Trophoblast cell (in vitro differentiated cells and primary cell): ENCODE measurements around the gene PTDSS2.
A peak's percentile ranks its signal among the peaks of the same experiment; 100 is the strongest.

Experiments
- DNase-seq, 2 donors: peaks; one replicate each; pipeline ENCODE4 v3.0.0-alpha.2; 2016
- H2AFZ ChIP-seq: 2 replicates; pipeline ENCODE4 v1.6.1; 2013; ENCODE audit warnings: low read length, moderate library complexity, mild to moderate bottlenecking; ENCODE audit not compliant: insufficient read depth, poor library complexity
- H2AK5ac ChIP-seq: 2 replicates; pipeline ENCODE4 v1.6.1; 2013; ENCODE audit warnings: mild to moderate bottlenecking, low read length
- H2BK120ac ChIP-seq: 2 replicates; pipeline ENCODE4 v1.6.1; 2013; ENCODE audit warnings: low read length, mild to moderate bottlenecking, moderate library complexity; ENCODE audit not compliant: insufficient read depth, poor library complexity
- H2BK12ac ChIP-seq: 2 replicates; pipeline ENCODE4 v1.6.1; 2013; ENCODE audit warnings: mild to moderate bottlenecking, low read length, moderate library complexity
- H2BK5ac ChIP-seq: 2 replicates; pipeline ENCODE4 v1.6.1; 2013; ENCODE audit warnings: low read length, low read depth, moderate library complexity, mild to moderate bottlenecking; ENCODE audit not compliant: poor library complexity
- H3K14ac ChIP-seq: 2 replicates; pipeline ENCODE4 v1.6.1; 2013; ENCODE audit warnings: mild to moderate bottlenecking, low read length
- H3K18ac ChIP-seq: 2 replicates; pipeline ENCODE4 v1.6.1; 2013; ENCODE audit warnings: mild to moderate bottlenecking, low read length
- H3K23ac ChIP-seq: 2 replicates; pipeline ENCODE4 v1.6.1; 2013; ENCODE audit warnings: low read length
- H3K27ac ChIP-seq: 2 replicates; pipeline ENCODE4 v1.5.1; 2013; ENCODE audit warnings: low read depth, mild to moderate bottlenecking, inconsistent platforms, low read length, moderate library complexity
- H3K27me3 ChIP-seq: 2 replicates; pipeline ENCODE4 v1.6.1; 2013; ENCODE audit warnings: inconsistent platforms, mild to moderate bottlenecking, low read length, moderate library complexity; ENCODE audit not compliant: insufficient read depth
- H3K36me3 ChIP-seq, 2 experiments: 1 replicate in 1 of 2; 2 replicates in 1 of 2; pipeline ENCODE4 v1.6.1; 2013; ENCODE audit warnings: low read length in 2 of 2, mild to moderate bottlenecking in 2 of 2, moderate library complexity in 1 of 2; ENCODE audit not compliant: insufficient read depth in 2 of 2, control insufficient read depth in 1 of 2
- H3K4ac ChIP-seq: 2 replicates; pipeline ENCODE4 v1.6.1; 2013; ENCODE audit warnings: low read depth, mild to moderate bottlenecking, low read length, moderate library complexity
- H3K4me1 ChIP-seq, 2 experiments: 1 replicate in 1 of 2; 2 replicates in 1 of 2; pipeline ENCODE4 v1.6.1; 2013; ENCODE audit warnings: low read length in 2 of 2, mild to moderate bottlenecking in 2 of 2, moderate library complexity in 1 of 2; ENCODE audit not compliant: insufficient read depth in 2 of 2, control insufficient read depth in 1 of 2
- H3K4me2 ChIP-seq: 2 replicates; pipeline ENCODE4 v1.6.1; 2013; ENCODE audit warnings: inconsistent platforms, mild to moderate bottlenecking, low read length, moderate library complexity
- H3K4me3 ChIP-seq: 2 replicates; pipeline ENCODE4 v1.5.1; 2013; ENCODE audit warnings: mild to moderate bottlenecking, low read depth, low read length, inconsistent platforms
- H3K79me1 ChIP-seq: one replicate; pipeline ENCODE4 v1.6.1; 2013; ENCODE audit warnings: low read length
- H3K79me2 ChIP-seq: 2 replicates; pipeline ENCODE4 v1.6.1; 2013; ENCODE audit warnings: low read length, mild to moderate bottlenecking; ENCODE audit not compliant: control insufficient read depth, insufficient read depth, poor library complexity
- H3K9ac ChIP-seq: 2 replicates; pipeline ENCODE4 v1.6.1; 2013; ENCODE audit warnings: mild to moderate bottlenecking, low read length
- H3K9me3 ChIP-seq: 2 replicates; pipeline ENCODE4 v1.6.1; 2013; ENCODE audit warnings: low read depth, mild to moderate bottlenecking, control low read depth, inconsistent platforms, low read length; ENCODE audit not compliant: insufficient read depth
- H4K12ac ChIP-seq: 2 replicates; pipeline ENCODE4 v1.6.1; 2013; ENCODE audit warnings: low read depth, mild to moderate bottlenecking, low read length, moderate library complexity
- H4K8ac ChIP-seq: 2 replicates; pipeline ENCODE4 v1.6.1; 2013; ENCODE audit warnings: low read depth, mild to moderate bottlenecking, low read length, moderate library complexity
- H4K91ac ChIP-seq: one replicate; pipeline ENCODE4 v1.6.1; 2013; ENCODE audit warnings: low read depth, mild to moderate bottlenecking, low read length, moderate library complexity
- WGBS: extraction: QIAGEN DNeasy Blood & Tissue Kit; methylation state at CpG from one replicate; pipeline ENCODE4 v1.1.7; 2013; ENCODE audit warnings: missing lambda C conversion rate; ENCODE audit not compliant: insufficient read length, insufficient coverage; ENCODE audit errors: extremely low coverage; 5-methylcytosine and 5-hydroxymethylcytosine counted together

PTDSS2 gene

GRCh38 chr11:441043-441417 lies 9.0 kb upstream of the PTDSS2 start:
- Histone ChIP-seq H3K79me2 (no peaks in the 10 kb centered on the region), H3K14ac (peak overlapping the region; percentile 66), H3K4me3 (no peak overlapping the region), H3K23ac (no peak overlapping the region), H2BK5ac (no peak overlapping the region), H3K36me3 (no peaks in the 10 kb centered on the region), H4K8ac (peak overlapping the region; percentile 48), H4K12ac (no peak overlapping the region), H2BK120ac (no peak overlapping the region), H3K18ac (no peak overlapping the region), H3K4ac (no peak overlapping the region), H3K27ac (no peak overlapping the region), H2BK12ac (no peak overlapping the region), H3K9ac (no peak overlapping the region), H3K27me3 (no peaks in the 10 kb centered on the region), H4K91ac (peak overlapping the region; percentile 20), H3K79me1 (peaks cover 3% of the 10 kb centered on the region), H2AK5ac (no peak overlapping the region), H3K9me3 (peaks cover 5% of the 10 kb centered on the region), H2AFZ (no peak overlapping the region), H3K4me2 (no peak overlapping the region), H3K4me1 (peaks cover 3 to 6% of the 10 kb centered on the region in 2 experiments)
- DNase-seq, result peak in 1 of 2 donors; percentile 18
- no CpG with 5 or more reads among the region's 13 CpGs for WGBS

- Histone ChIP-seq H2BK120ac (no peak within 1 kb of the TSS), H2BK5ac (no peak within 1 kb of the TSS), H2AFZ (no peak within 1 kb of the TSS), H3K14ac (peak within 1 kb of the TSS; percentile 66), H3K27me3 (no peaks in the 10 kb centered on the region), H3K4me1 (peaks cover 7 to 10% of the 10 kb centered on the region in 2 experiments), H2BK12ac (no peak within 1 kb of the TSS), H3K79me2 (no peaks in the 10 kb centered on the region), H3K4me3 (peak within 1 kb of the TSS; percentile 35), H3K4ac (no peak within 1 kb of the TSS), H3K4me2 (peak within 1 kb of the TSS; percentile 45), H3K9ac (no peak within 1 kb of the TSS), H4K8ac (peak within 1 kb of the TSS; percentile 48), H3K79me1 (peaks cover 5% of the 10 kb centered on the region), H2AK5ac (peak within 1 kb of the TSS; percentile 11), H3K18ac (peak within 1 kb of the TSS; percentile 16), H4K91ac (peak within 1 kb of the TSS; percentile 32), H3K23ac (no peak within 1 kb of the TSS), H3K36me3 (no peaks in the 10 kb centered on the region), H3K9me3 (peaks cover 5% of the 10 kb centered on the region), H3K27ac (no peak within 1 kb of the TSS), H4K12ac (no peak within 1 kb of the TSS)
- DNase-seq, result peak; percentile 36 to 56
- WGBS, result no CpG with 5 or more reads among the region's 35 CpGs
Observed at GRCh38 chr11:441418-442274, 8.4 kb upstream of the PTDSS2 start, which contains the start of gene ANO9. ANO9 (minus strand) TSS chr11:442011; CDS start chr11:441926, 85 bp downstream.

- H3K36me3 ChIP-seq, result no peaks in the 10 kb centered on the region
- no peaks in the 10 kb centered on the region for H3K9me3 ChIP-seq
- H4K91ac ChIP-seq, result peak overlapping the region; percentile 32
- peaks cover 5% of the 10 kb centered on the region for H3K79me1 ChIP-seq
- H4K12ac ChIP-seq, result no peak overlapping the region
- H2BK5ac ChIP-seq, result no peak overlapping the region
- no peak overlapping the region for H3K14ac ChIP-seq
- H3K27ac ChIP-seq, result no peak overlapping the region
- no peaks in the 10 kb centered on the region for H3K27me3 ChIP-seq
- no peak overlapping the region for H3K23ac ChIP-seq
- no peak overlapping the region for H3K4me3 ChIP-seq
- H2BK120ac ChIP-seq, result no peak overlapping the region
- H3K4me2 ChIP-seq, result no peak overlapping the region
- H4K8ac ChIP-seq, result no peak overlapping the region
- no peak overlapping the region for H2BK12ac ChIP-seq
- H3K4me1 ChIP-seq, result peaks cover 11 to 12% of the 10 kb centered on the region in 2 experiments
- H3K4ac ChIP-seq, result no peak overlapping the region
- H3K9ac ChIP-seq, result no peak overlapping the region
- H3K79me2 ChIP-seq, result no peaks in the 10 kb centered on the region
- WGBS, result no CpG with 5 or more reads among the region's 16 CpGs
- H3K18ac ChIP-seq, result no peak overlapping the region
- no peak for DNase-seq
- peak overlapping the region; percentile 9 for H2AK5ac ChIP-seq
- no peak overlapping the region for H2AFZ ChIP-seq
Observed at GRCh38 chr11:442611-443081, 7.4 kb upstream of the PTDSS2 start.

GRCh38 chr11:443542-444199 lies 6.4 kb upstream of the PTDSS2 start:
- Histone ChIP-seq H3K9me3 (no peaks in the 10 kb centered on the region), H3K4me3 (no peak overlapping the region), H3K9ac (no peak overlapping the region), H3K36me3 (no peaks in the 10 kb centered on the region), H4K12ac (no peak overlapping the region), H2AK5ac (no peak overlapping the region), H4K91ac (no peak overlapping the region), H2AFZ (no peak overlapping the region), H3K4me1 (peaks cover 14 to 17% of the 10 kb centered on the region in 2 experiments), H2BK120ac (no peak overlapping the region), H2BK5ac (no peak overlapping the region), H4K8ac (no peak overlapping the region), H3K4ac (no peak overlapping the region), H2BK12ac (no peak overlapping the region), H3K79me1 (peaks cover 12% of the 10 kb centered on the region), H3K27me3 (no peaks in the 10 kb centered on the region), H3K23ac (no peak overlapping the region), H3K27ac (no peak overlapping the region), H3K14ac (no peak overlapping the region), H3K18ac (no peak overlapping the region), H3K79me2 (peaks cover 2% of the 10 kb centered on the region), H3K4me2 (no peak overlapping the region)
- WGBS, result no CpG with 5 or more reads among the region's 16 CpGs
- peak in 1 of 2 donors; percentile 48 for DNase-seq
